Neural cell (in vitro differentiated cells): Measurements from ENCODE around the gene C1QTNF8. TPM values are rescaled to one million over a fixed set of nuclear protein-coding genes. Genes with fewer than 3 reads are reported as not detected.

Experiments used
- H2AFZ ChIP-seq: fragments of 200-600, 300-800 bp; sonication (generic), shearing (Covaris generic); 2 replicates; pipeline ENCODE4 v1.6.0; 2014; ENCODE audit warnings: low read depth, mild to moderate bottlenecking, antibody characterized with exemption, low read length, moderate library complexity
- H3F3A ChIP-seq: fragments of 200-600 bp; shearing (Covaris generic); 2 replicates; pipeline ENCODE4 v1.6.1; 2016; ENCODE audit warnings: mild to moderate bottlenecking, moderate library complexity, mixed read lengths, antibody characterized with exemption, low read length; ENCODE audit not compliant: insufficient read depth, poor library complexity, severe bottlenecking
- H3K27ac ChIP-seq: fragments of 200-600, 300-800 bp; sonication (generic), shearing (Covaris generic); 2 replicates; pipeline ENCODE4 v1.5.1; 2014; ENCODE audit warnings: mild to moderate bottlenecking, low read length, moderate library complexity
- H3K27me3 ChIP-seq: fragments of 300-800, 200-600 bp; sonication (generic), shearing (Covaris generic); 2 replicates; pipeline ENCODE4 v1.6.0; 2014; ENCODE audit warnings: mild to moderate bottlenecking, low read depth, low read length, moderate library complexity; ENCODE audit not compliant: insufficient read depth
- H3K36me3 ChIP-seq: fragments of 300-800, 200-600 bp; sonication (generic), shearing (Covaris generic); 2 replicates; pipeline ENCODE4 v1.5.1; 2014; ENCODE audit warnings: mild to moderate bottlenecking, antibody characterized with exemption, low read length, moderate library complexity; ENCODE audit not compliant: insufficient read depth
- H3K4me2 ChIP-seq: fragments of 300-800, 200-600 bp; sonication (generic), shearing (Covaris generic); 2 replicates; pipeline ENCODE4 v1.6.0; 2014; ENCODE audit warnings: mild to moderate bottlenecking, low read length
- H3K4me3 ChIP-seq: fragments of 300-800, 200-600 bp; sonication (generic), shearing (Covaris generic); 2 replicates; pipeline ENCODE4 v1.5.1; 2014; ENCODE audit warnings: mild to moderate bottlenecking, low read length, moderate library complexity
- H3K79me2 ChIP-seq: fragments of 200-600 bp; shearing (Covaris generic); replicated peaks from 2 replicates; pipeline ENCODE4 v1.6.0; 2014; ENCODE audit warnings: mild to moderate bottlenecking, low read length, moderate library complexity; ENCODE audit not compliant: insufficient read depth
- H3K9ac ChIP-seq: fragments of 300-800, 200-600 bp; sonication (generic), shearing (Covaris generic); 2 replicates; pipeline ENCODE4 v1.6.1; 2016; ENCODE audit warnings: mild to moderate bottlenecking, low read length, mixed read lengths
- H3K9me2 ChIP-seq: fragments of 200-600 bp; shearing (Covaris generic); 2 replicates; pipeline ENCODE4 v1.6.1; 2016; ENCODE audit warnings: mild to moderate bottlenecking, low read length, mixed read lengths; ENCODE audit not compliant: insufficient read depth
- H3K9me3 ChIP-seq: fragments of 200-600, 300-800 bp; sonication (generic), shearing (Covaris generic); 2 replicates; pipeline ENCODE4 v1.6.1; 2016; ENCODE audit warnings: mild to moderate bottlenecking, mixed run types, low read length, moderate library complexity, mixed read lengths
- H4K20me1 ChIP-seq: fragments of 200-600 bp; shearing (Covaris generic); 2 replicates; pipeline ENCODE4 v1.6.1; 2016; ENCODE audit warnings: mild to moderate bottlenecking, mixed run types; ENCODE audit not compliant: insufficient read depth
- EP300 ChIP-seq: fragments of 450-650 bp; conservative IDR thresholded peaks from 2 replicates; pipeline ENCODE4 v1.6.1; 2014; ENCODE audit warnings: antibody characterized with exemption, mild to moderate bottlenecking, moderate library complexity; ENCODE audit not compliant: poor library complexity, severe bottlenecking
- EZH2 ChIP-seq: fragments of 200-600, 300-800 bp; shearing (Covaris generic), sonication (generic); IDR thresholded peaks from 2 replicates; pipeline ENCODE4 v1.6.1; 2014; ENCODE audit warnings: antibody characterized with exemption, low read length, borderline replicate concordance, mild to moderate bottlenecking; ENCODE audit not compliant: insufficient read depth, poor library complexity, severe bottlenecking
- MXI1 ChIP-seq: fragments of 450-650 bp; conservative IDR thresholded peaks from 2 replicates; pipeline ENCODE4 v1.6.1; 2014; ENCODE audit warnings: antibody characterized with exemption, mild to moderate bottlenecking; ENCODE audit not compliant: poor library complexity, severe bottlenecking
- POLR2AphosphoS5 ChIP-seq: IDR thresholded peaks from 2 replicates; pipeline ENCODE4 v1.6.1; 2012
- RAD21 ChIP-seq: fragments of 450-650 bp; conservative IDR thresholded peaks from 2 replicates; pipeline ENCODE4 v1.6.1; 2014; ENCODE audit warnings: antibody characterized with exemption, mild to moderate bottlenecking, moderate library complexity
- SMC3 ChIP-seq: fragments of 450-650 bp; conservative IDR thresholded peaks from 2 replicates; pipeline ENCODE4 v1.6.1; 2014; ENCODE audit warnings: antibody characterized with exemption, mild to moderate bottlenecking, moderate library complexity; ENCODE audit not compliant: poor library complexity
- TAF1 ChIP-seq: IDR thresholded peaks from 2 replicates; pipeline ENCODE4 v1.6.1; 2012; ENCODE audit warnings: low read depth
- polyA plus RNA-seq: library from polyadenylated mRNA; depleted of rRNA; stranded (reverse); fragments of >200 nt; gene quantifications from 2 replicates; pipeline ENCODE4 v1.2.3, GENCODE V29; 2014
- TF ChIP-seq, protein P1 (sequence below): IDR thresholded peaks from 2 replicates; pipeline ENCODE4 v1.6.1; 2012; ENCODE audit warnings: borderline replicate concordance
- TF ChIP-seq, protein P2 (sequence below): fragments of 450-650 bp; IDR thresholded peaks from 2 replicates; pipeline ENCODE4 v1.5.1; 2014; ENCODE audit warnings: antibody characterized with exemption, mild to moderate bottlenecking, moderate library complexity; ENCODE audit not compliant: poor library complexity, severe bottlenecking

Gene C1QTNF8
- polyA plus RNA-seq, 1 donor from 2014 or later: 0.79 TPM

DNA sequence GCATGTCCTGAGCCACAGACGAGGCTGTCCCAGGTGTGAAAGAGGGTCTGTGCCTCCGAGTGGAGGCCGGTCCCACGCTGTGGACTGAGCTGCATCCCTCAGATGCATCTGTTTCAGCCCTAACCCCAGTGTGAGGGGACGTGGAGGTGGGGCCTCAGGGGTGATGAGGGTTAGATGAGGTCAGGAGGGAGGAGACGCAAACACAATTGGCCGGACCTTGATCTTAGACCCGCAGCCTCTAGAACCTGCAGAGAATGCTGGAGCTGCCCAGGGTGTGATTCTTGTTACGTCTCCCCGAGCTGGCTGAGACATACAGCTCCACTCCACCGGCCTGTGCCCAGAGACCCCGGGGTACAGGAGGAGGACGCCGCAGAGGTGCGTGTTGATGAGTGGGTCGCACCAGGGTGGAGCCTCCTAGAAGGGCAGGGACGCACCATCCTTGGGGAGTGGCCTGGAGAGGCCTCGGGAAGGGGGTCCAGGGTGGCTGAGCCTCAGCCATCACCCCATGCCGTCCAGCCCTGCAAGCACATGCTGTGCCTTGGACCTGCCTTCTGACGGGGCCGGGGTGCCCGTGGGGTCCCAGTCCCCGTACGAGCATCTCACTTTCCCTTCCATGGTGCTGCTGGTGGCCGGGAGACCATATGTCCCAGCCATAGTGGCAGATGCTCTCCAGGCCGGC lies 16.6 kb upstream of the C1QTNF8 start:
- Histone ChIP-seq H3K4me2 (no peak overlapping the region), H3K9ac (no peak overlapping the region), H2AFZ (no peak overlapping the region), H3K79me2 (no peaks in the 10 kb centered on the region), H3K36me3 (no peaks in the 10 kb centered on the region), H3K9me2 (no peaks in the 10 kb centered on the region), H3K9me3 (no peaks in the 10 kb centered on the region), H3K4me3 (no peak overlapping the region), H3F3A (no peaks in the 10 kb centered on the region), H4K20me1 (no peaks in the 10 kb centered on the region), H3K27ac (no peak overlapping the region), H3K27me3 (no peaks in the 10 kb centered on the region)
- TF ChIP-seq TAF1 (no peak), POLR2AphosphoS5 (no peak), EP300 (no peak), MXI1 (no peak), RAD21 (no peak), SMC3 (no peak), EZH2 (no peak)
- TF ChIP-seq, protein P1, sequence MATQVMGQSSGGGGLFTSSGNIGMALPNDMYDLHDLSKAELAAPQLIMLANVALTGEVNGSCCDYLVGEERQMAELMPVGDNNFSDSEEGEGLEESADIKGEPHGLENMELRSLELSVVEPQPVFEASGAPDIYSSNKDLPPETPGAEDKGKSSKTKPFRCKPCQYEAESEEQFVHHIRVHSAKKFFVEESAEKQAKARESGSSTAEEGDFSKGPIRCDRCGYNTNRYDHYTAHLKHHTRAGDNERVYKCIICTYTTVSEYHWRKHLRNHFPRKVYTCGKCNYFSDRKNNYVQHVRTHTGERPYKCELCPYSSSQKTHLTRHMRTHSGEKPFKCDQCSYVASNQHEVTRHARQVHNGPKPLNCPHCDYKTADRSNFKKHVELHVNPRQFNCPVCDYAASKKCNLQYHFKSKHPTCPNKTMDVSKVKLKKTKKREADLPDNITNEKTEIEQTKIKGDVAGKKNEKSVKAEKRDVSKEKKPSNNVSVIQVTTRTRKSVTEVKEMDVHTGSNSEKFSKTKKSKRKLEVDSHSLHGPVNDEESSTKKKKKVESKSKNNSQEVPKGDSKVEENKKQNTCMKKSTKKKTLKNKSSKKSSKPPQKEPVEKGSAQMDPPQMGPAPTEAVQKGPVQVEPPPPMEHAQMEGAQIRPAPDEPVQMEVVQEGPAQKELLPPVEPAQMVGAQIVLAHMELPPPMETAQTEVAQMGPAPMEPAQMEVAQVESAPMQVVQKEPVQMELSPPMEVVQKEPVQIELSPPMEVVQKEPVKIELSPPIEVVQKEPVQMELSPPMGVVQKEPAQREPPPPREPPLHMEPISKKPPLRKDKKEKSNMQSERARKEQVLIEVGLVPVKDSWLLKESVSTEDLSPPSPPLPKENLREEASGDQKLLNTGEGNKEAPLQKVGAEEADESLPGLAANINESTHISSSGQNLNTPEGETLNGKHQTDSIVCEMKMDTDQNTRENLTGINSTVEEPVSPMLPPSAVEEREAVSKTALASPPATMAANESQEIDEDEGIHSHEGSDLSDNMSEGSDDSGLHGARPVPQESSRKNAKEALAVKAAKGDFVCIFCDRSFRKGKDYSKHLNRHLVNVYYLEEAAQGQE: no peak
- TF ChIP-seq, protein P2, sequence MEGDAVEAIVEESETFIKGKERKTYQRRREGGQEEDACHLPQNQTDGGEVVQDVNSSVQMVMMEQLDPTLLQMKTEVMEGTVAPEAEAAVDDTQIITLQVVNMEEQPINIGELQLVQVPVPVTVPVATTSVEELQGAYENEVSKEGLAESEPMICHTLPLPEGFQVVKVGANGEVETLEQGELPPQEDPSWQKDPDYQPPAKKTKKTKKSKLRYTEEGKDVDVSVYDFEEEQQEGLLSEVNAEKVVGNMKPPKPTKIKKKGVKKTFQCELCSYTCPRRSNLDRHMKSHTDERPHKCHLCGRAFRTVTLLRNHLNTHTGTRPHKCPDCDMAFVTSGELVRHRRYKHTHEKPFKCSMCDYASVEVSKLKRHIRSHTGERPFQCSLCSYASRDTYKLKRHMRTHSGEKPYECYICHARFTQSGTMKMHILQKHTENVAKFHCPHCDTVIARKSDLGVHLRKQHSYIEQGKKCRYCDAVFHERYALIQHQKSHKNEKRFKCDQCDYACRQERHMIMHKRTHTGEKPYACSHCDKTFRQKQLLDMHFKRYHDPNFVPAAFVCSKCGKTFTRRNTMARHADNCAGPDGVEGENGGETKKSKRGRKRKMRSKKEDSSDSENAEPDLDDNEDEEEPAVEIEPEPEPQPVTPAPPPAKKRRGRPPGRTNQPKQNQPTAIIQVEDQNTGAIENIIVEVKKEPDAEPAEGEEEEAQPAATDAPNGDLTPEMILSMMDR: no peak

DNA sequence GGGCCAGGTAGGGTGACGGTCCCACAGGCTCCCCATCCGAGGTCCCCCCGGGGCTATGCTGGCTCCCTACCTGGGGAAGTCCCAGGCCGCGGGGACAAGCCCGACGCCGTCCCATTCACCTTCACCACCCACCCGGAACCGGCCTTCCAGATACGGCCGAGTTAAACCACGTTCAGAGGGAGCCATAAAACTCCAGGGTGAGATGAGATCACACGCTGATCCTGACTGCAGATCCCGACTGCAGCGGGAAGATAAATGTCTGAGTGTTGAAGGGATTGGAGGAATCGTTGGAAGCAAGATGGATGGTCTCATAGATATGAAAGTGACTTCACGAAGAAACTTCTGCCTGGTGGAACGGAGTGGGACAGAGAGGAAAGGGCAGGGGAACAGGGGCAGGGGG lies 13.6 kb upstream of the C1QTNF8 start:
- Histone ChIP-seq H3K9me2 (no peaks in the 10 kb centered on the region), H3K79me2 (no peaks in the 10 kb centered on the region), H3K4me2 (no peak overlapping the region), H4K20me1 (no peaks in the 10 kb centered on the region), H3K9me3 (no peaks in the 10 kb centered on the region), H3K4me3 (no peak overlapping the region), H2AFZ (no peak overlapping the region), H3F3A (no peaks in the 10 kb centered on the region), H3K27ac (no peak overlapping the region), H3K27me3 (no peaks in the 10 kb centered on the region), H3K9ac (no peak overlapping the region), H3K36me3 (no peaks in the 10 kb centered on the region)
- no peak for TF ChIP-seq MXI1
- no peak for TF ChIP-seq EP300
- TF ChIP-seq TAF1: no peak
- TF ChIP-seq, protein P1: no peak
- TF ChIP-seq SMC3: no peak
- TF ChIP-seq EZH2: no peak
- TF ChIP-seq, protein P2: no peak
- TF ChIP-seq RAD21: no peak
- TF ChIP-seq POLR2AphosphoS5: no peak
